HepG2 (cell line): ENCODE measurements around the gene CDK7. TPM values are rescaled to one million over a fixed set of nuclear protein-coding genes. Genes with fewer than 3 reads are reported as not detected.

Experiments
- AKAP8 ChIP-seq: sonication (generic); formaldehyde crosslinking; IDR thresholded peaks from 2 replicates; pipeline ENCODE4 v1.5.1; 2020; ENCODE audit warnings: mild to moderate bottlenecking, missing genetic modification reagents
- ARNT ChIP-seq: fragments of 450-650 bp; IDR thresholded peaks from 2 replicates; pipeline ENCODE4 v1.6.1; 2017
- BRD4 ChIP-seq: sonication (generic); formaldehyde crosslinking; IDR thresholded peaks from 2 replicates; pipeline ENCODE4 v1.4.0; 2020; ENCODE audit warnings: missing genetic modification reagents
- DMAP1 ChIP-seq: IDR thresholded peaks from 2 replicates; pipeline ENCODE4 v1.6.1; 2016
- DNMT1 ChIP-seq: sonication (generic); formaldehyde crosslinking; IDR thresholded peaks from 2 replicates; pipeline ENCODE4 v1.5.1; 2020; ENCODE audit warnings: mild to moderate bottlenecking, missing genetic modification reagents
- GFI1 ChIP-seq: sonication (generic); formaldehyde crosslinking; IDR thresholded peaks from 2 replicates; pipeline ENCODE4 v1.5.0; 2020; ENCODE audit warnings: missing genetic modification reagents, mild to moderate bottlenecking, borderline replicate concordance
- GZF1 ChIP-seq: sonication (generic); formaldehyde crosslinking; IDR thresholded peaks from 2 replicates; pipeline ENCODE4 v1.5.1; 2020; ENCODE audit warnings: mild to moderate bottlenecking, missing genetic modification reagents
- HOXA9 ChIP-seq: sonication (generic); formaldehyde crosslinking; IDR thresholded peaks from 2 replicates; pipeline ENCODE4 v1.8.1; 2022; ENCODE audit warnings: missing genetic modification reagents, mild to moderate bottlenecking, moderate library complexity, borderline replicate concordance
- KDM6A ChIP-seq: IDR thresholded peaks from 2 replicates; pipeline ENCODE4 v1.6.1; 2016; ENCODE audit warnings: low read depth
- NCOA1 ChIP-seq: sonication (generic); formaldehyde crosslinking; IDR thresholded peaks from 2 replicates; pipeline ENCODE4 v1.9.0; 2021; ENCODE audit warnings: missing genetic modification reagents
- SOX5 ChIP-seq: IDR thresholded peaks from 2 replicates; pipeline ENCODE4 v1.6.1; 2016; ENCODE audit warnings: borderline replicate concordance
- STAT5B ChIP-seq: sonication (generic); formaldehyde crosslinking; IDR thresholded peaks from 2 replicates; pipeline ENCODE4 v1.4.0; 2020; ENCODE audit warnings: missing genetic modification reagents
- YEATS2 ChIP-seq: sonication (generic); formaldehyde crosslinking; IDR thresholded peaks from 2 replicates; pipeline ENCODE4 v1.4.0; 2020; ENCODE audit warnings: missing genetic modification reagents, borderline replicate concordance
- ZBTB37 ChIP-seq: sonication (generic); formaldehyde crosslinking; IDR thresholded peaks from 2 replicates; pipeline ENCODE4 v1.4.0; 2020; ENCODE audit warnings: mild to moderate bottlenecking, missing genetic modification reagents
- ZBTB43 ChIP-seq: sonication (generic); formaldehyde crosslinking; conservative IDR thresholded peaks from 2 replicates; pipeline ENCODE4 v1.4.0; 2020; ENCODE audit warnings: missing genetic modification reagents
- ZBTB7A ChIP-seq: sonication (generic); formaldehyde crosslinking; IDR thresholded peaks from 2 replicates; pipeline ENCODE4 v1.8.0; 2022; ENCODE audit warnings: mild to moderate bottlenecking, missing genetic modification reagents
- ZNF12 ChIP-seq: sonication (generic); formaldehyde crosslinking; IDR thresholded peaks from 2 replicates; pipeline ENCODE4 v1.5.0; 2020; ENCODE audit warnings: missing genetic modification reagents
- ZNF20 ChIP-seq: sonication (generic); formaldehyde crosslinking; IDR thresholded peaks from 2 replicates; pipeline ENCODE4 v1.4.0; 2020; ENCODE audit warnings: mild to moderate bottlenecking, moderate library complexity, missing genetic modification reagents
- ZNF251 ChIP-seq: sonication (generic); formaldehyde crosslinking; IDR thresholded peaks from 2 replicates; pipeline ENCODE4 v1.9.0; 2021; ENCODE audit warnings: mild to moderate bottlenecking, missing genetic modification reagents
- ZNF296 ChIP-seq: sonication (generic); formaldehyde crosslinking; conservative IDR thresholded peaks from 2 replicates; pipeline ENCODE4 v1.5.0; 2020; ENCODE audit warnings: mild to moderate bottlenecking, missing genetic modification reagents
- ZNF446 ChIP-seq: sonication (generic); formaldehyde crosslinking; IDR thresholded peaks from 2 replicates; pipeline ENCODE4 v1.5.0; 2020; ENCODE audit warnings: mild to moderate bottlenecking, missing genetic modification reagents
- ZNF569 ChIP-seq: sonication (generic); formaldehyde crosslinking; IDR thresholded peaks from 2 replicates; pipeline ENCODE4 v1.5.0; 2020; ENCODE audit warnings: mild to moderate bottlenecking, missing genetic modification reagents, moderate library complexity, borderline replicate concordance
- ZNF644 ChIP-seq: IDR thresholded peaks from 2 replicates; pipeline ENCODE4 v1.6.1; 2016; ENCODE audit warnings: low read depth
- ZNF652 ChIP-seq: IDR thresholded peaks from 2 replicates; pipeline ENCODE4 v1.6.1; 2016; ENCODE audit warnings: low read depth, borderline replicate concordance
- ZNF660 ChIP-seq: sonication (generic); formaldehyde crosslinking; IDR thresholded peaks from 2 replicates; pipeline ENCODE4 v1.5.1; 2020; ENCODE audit warnings: mild to moderate bottlenecking, low read depth, missing genetic modification reagents, borderline replicate concordance
- ZNF709 ChIP-seq: sonication (generic); formaldehyde crosslinking; IDR thresholded peaks from 2 replicates; pipeline ENCODE4 v1.5.0; 2020; ENCODE audit warnings: mild to moderate bottlenecking, missing genetic modification reagents
- ZNF891 ChIP-seq: sonication (generic); formaldehyde crosslinking; IDR thresholded peaks from 2 replicates; pipeline ENCODE4 v1.5.0; 2020; ENCODE audit warnings: mild to moderate bottlenecking, missing genetic modification reagents
- polyA plus RNA-seq, 8 experiments: library from polyadenylated mRNA; depleted of rRNA in 3 of 8; stranded (reverse) in 7 of 8; unstranded in 1 of 8; fragments of >200 nt; fragmentation: Illumina TruSeq in 4 of 8; extraction: Trizol in 4 of 8; gene quantifications; 2 replicates each; pipeline versions ENCODE4 v1.2.1 to v1.2.3, GENCODE V29; 2011 to 2016; ENCODE audit warnings: low read depth in 4 of 8, missing spikeins in 1 of 8, mixed read lengths in 1 of 8; ENCODE audit not compliant: insufficient read depth in 1 of 8
- total RNA-seq, 5 experiments: library from RNA; depleted of rRNA; stranded (reverse); fragments of >200 nt; fragmentation: Illumina TruSeq; extraction: Trizol; gene quantifications; 2 replicates each; pipeline ENCODE4 v1.2.3, GENCODE V29; 2016; ENCODE audit warnings: low read depth in 1 of 5
- TF ChIP-seq, protein P1 (sequence below): sonication (generic); formaldehyde crosslinking; IDR thresholded peaks from 2 replicates; pipeline ENCODE4 v1.8.0; 2022; ENCODE audit warnings: missing genetic modification reagents, mild to moderate bottlenecking, borderline replicate concordance

CDK7 gene
- total and polyA plus RNA-seq, 2 of the 13 experiments (the other 11 are each of a cell fraction or from before 2014, with no cell fraction given): 41.2 to 54.9 TPM

GRCh38 chr5:69217548-69218526 lies 16.8 kb upstream of the CDK7 start (continued):
- no peak for TF ChIP-seq HOXA9 (CRISPR knock-in tag)
- no peak for TF ChIP-seq ZBTB37 (CRISPR knock-in tag)
- no peak for TF ChIP-seq ZNF652 (CRISPR knock-in tag)
- TF ChIP-seq, protein P1, sequence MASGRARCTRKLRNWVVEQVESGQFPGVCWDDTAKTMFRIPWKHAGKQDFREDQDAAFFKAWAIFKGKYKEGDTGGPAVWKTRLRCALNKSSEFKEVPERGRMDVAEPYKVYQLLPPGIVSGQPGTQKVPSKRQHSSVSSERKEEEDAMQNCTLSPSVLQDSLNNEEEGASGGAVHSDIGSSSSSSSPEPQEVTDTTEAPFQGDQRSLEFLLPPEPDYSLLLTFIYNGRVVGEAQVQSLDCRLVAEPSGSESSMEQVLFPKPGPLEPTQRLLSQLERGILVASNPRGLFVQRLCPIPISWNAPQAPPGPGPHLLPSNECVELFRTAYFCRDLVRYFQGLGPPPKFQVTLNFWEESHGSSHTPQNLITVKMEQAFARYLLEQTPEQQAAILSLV (CRISPR knock-in tag): peak; percentile 95; the same call in 1 of the 2 replicates
- peak; percentile 78; the same call in 1 of the 2 replicates for TF ChIP-seq ZBTB7A (CRISPR knock-in tag)
- TF ChIP-seq ZNF660 (CRISPR knock-in tag): no peak
- TF ChIP-seq ZNF296 (CRISPR knock-in tag): peak; percentile 81; the same call in 1 of the 2 replicates
- TF ChIP-seq ZNF12 (CRISPR knock-in tag): no peak
- TF ChIP-seq DNMT1 (CRISPR knock-in tag): no peak
- peak; percentile 45; the same call in 1 of the 2 replicates for TF ChIP-seq BRD4 (CRISPR knock-in tag)
- TF ChIP-seq AKAP8 (CRISPR knock-in tag): 0 out of 2 replicates have a peak, but pooled peaks have one; percentile 55
- no peak for TF ChIP-seq ZBTB43 (CRISPR knock-in tag)
- no peak for TF ChIP-seq ZNF644 (CRISPR knock-in tag)
- TF ChIP-seq ZNF446 (CRISPR knock-in tag): no peak
- peak; percentile 38; the same call in 1 of the 2 replicates for TF ChIP-seq KDM6A (CRISPR knock-in tag)
- 0 out of 2 replicates have a peak, but pooled peaks have one; percentile 58 for TF ChIP-seq YEATS2 (CRISPR knock-in tag)
- no peak for TF ChIP-seq ARNT
- peak; percentile 92 for TF ChIP-seq DMAP1 (CRISPR knock-in tag)
- TF ChIP-seq GZF1 (CRISPR knock-in tag): no peak
- peak; percentile 33; the same call in 1 of the 2 replicates for TF ChIP-seq GFI1 (CRISPR knock-in tag)
- TF ChIP-seq ZNF891 (CRISPR knock-in tag): peak; percentile 95
- no peak for TF ChIP-seq ZNF251 (CRISPR knock-in tag)
- TF ChIP-seq NCOA1: peak; percentile 93; the same call in 1 of the 2 replicates
- no peak for TF ChIP-seq STAT5B (CRISPR knock-in tag)
- TF ChIP-seq SOX5 (CRISPR knock-in tag): no peak; the same call in none of the 2 replicates
- TF ChIP-seq ZNF709: peak; percentile 76; the same call in 1 of the 2 replicates
- TF ChIP-seq ZNF569 (CRISPR knock-in tag): no peak
- no peak for TF ChIP-seq ZNF20
